GM23248 (cell line): Measurements from ENCODE around the gene CUL3.

Source experiments
- EZH2 ChIP-seq: fragments of 200-600 bp; sonication (generic); IDR thresholded peaks from 2 replicates; pipeline ENCODE4 v1.6.1; 2018; ENCODE audit warnings: antibody characterized with exemption, mild to moderate bottlenecking; ENCODE audit not compliant: insufficient read depth, poor library complexity, severe bottlenecking
- EZH2phosphoT487 ChIP-seq: fragments of 200-600 bp; sonication (generic); IDR thresholded peaks from 2 replicates; pipeline ENCODE4 v1.6.1; 2018; ENCODE audit warnings: antibody characterized with exemption, moderate library complexity, mild to moderate bottlenecking, low read depth; ENCODE audit not compliant: insufficient read depth

DNA sequence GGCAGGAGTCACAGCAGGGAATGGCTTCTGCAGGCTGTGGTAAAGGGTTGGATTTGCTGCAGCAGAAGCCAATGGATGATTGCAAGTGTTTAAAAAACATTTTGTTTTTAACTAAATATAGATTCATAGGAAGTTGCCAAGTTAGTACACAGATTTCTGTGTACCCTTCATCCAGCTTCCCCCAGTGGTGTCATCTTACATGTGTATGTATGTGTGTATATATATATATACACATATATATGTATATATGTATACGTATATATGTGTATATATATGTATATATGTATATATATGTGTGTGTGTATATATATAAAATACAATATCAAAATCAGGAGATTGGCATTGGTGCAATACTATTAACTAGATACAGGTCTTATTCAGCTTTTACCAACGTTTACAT lies 164.1 kb downstream of the CUL3 start:
- no peak for TF ChIP-seq EZH2
- TF ChIP-seq EZH2phosphoT487 = no peak
